GM10847 (cell line): Measurements from ENCODE around the gene PDIA6.

ENCODE experiments used
- POLR2A ChIP-seq: IDR thresholded peaks from 2 replicates; pipeline ENCODE4 v1.6.1; 2011; ENCODE audit not compliant: insufficient read length; ENCODE audit errors: extremely low read depth

Gene PDIA6

DNA sequence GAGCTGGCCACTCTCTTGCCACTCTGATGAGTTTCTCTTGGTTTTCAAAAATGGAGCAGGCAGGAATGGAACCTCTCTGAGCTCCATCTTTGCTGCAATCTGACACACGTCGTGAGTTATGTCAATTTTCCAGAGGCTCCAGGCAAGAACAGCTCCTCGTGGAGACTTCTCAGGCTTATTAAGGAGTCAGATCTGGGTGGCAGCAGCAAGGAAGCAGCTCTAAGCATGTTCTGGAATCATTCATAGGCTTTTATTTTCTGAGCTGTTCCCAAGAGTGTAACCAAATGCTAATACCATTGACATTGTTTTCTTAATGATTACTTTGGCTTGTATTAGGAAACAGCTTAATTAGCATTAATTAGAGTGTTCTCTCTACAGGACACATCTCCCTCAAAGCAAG lies 26.1 kb upstream of the PDIA6 start:
- TF ChIP-seq POLR2A = no peak

DNA sequence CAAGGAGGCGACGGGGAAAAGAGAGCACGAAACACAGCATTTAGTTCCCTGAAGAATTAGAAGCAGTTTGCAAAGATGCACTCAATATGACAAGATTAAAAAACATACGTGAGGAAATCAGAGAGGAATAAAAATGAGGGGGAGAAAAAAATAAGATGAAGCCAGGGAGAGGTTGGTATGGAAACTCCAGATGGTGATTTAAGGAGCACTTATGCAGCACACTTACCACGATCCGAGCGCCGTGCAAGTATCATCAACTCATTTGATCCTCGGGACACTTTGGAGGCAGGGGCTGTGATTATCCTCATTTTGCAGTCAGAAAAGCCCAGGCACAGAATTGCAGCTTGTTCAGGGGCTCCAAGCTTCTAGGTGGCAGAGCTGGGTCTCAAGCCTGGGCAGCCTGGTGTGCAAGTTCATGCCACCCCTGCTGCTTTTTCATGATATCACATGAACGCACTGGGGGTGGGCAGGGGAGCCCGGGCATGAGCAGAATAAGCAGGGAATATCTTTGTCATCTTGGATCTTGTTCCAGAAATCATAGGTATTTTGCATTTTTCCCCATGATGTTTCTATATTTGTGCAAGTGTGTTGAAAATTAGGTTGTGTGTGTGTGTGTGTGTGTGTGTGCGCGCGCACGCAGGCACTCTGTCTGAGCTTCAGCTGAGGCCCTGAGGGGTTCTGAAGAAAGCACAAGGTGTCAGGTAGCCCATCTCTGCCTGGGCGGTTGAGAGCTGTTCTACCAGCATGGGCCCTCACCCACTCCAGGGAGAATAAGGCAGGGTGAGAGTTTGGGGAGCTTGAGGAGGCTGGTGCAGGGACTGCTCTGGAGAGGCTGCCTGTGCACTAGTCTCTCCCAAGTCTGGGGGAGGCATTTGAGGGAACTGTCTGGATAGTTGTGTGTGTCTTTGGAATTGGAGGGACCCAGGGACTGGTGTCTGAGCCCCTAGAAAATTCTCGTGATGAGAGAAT lies 25.0 kb upstream of the PDIA6 start:
- no peak for TF ChIP-seq POLR2A

DNA sequence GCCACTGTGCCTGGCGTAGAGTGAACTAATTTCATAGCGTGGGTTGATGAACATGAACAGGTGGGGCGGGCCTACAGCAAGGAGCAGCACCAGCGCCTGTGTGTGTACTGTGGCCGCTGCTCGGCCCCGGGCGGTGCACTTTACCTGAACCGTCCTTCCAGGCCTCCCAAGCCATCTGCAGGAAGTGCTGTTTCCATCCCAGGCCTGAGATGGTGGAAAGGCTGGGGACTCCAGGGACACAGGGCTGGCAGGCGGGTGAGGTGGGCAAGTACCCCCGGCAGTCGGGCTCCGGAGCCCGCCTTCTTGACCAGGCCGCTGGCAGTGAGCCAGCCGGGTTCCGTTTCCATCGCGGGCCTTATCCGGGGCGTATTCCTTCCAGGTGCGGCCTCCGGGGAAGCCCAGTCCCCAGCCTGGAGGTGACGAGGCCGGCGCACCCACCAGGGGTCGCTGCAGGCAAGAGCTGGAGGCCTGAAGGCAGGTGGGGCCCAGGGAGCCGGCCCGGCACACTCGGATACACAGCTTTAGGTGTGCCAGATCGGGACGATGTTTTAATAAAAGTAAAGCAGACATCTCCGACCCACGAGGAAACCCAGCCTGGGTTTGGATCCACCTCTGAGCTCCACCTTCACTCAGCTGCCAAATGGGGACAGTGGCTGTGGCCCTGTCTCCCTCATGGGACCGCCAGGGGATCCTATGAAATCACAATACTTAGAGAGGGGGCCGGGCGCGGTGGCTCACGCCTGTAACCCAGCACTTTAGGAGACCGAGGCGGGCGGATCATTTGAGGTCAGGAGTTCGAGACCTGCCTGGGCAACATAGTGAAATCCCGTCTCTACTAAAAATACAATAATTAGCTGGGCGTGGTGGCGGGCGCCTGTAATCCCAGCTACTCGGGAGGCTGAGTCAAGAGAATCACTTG lies 22.7 kb upstream of the PDIA6 start:
- no peak for TF ChIP-seq POLR2A

DNA sequence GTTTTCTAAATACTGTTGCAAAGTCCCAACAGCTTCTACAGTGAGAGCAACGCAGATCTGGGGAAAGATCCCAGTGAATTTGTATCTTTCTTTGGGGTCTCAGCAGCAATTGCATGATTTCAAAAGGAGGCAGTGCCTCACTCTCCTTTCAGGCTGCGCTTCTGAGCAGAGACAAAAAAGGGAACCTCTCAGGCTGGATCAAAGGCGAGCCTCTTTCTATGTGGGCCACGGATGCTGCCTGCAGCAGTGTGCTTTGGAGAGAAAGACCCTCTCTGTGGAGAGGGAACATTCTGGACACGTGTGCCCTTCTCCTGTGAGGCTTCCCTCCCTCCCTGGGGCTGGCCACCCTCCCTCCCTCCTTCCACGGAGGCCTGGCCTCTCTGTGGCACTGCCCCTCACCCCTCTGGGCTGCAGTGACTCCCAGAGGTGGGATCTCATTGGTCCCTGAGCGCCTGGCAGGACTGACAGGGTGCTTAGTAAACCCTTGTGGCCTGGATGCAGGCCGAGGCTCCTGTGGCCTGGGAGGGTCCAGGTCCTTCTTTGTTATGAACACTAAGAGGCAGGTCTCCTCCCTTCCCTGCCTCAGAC lies 21.6 kb upstream of the PDIA6 start:
- TF ChIP-seq POLR2A = no peak

DNA sequence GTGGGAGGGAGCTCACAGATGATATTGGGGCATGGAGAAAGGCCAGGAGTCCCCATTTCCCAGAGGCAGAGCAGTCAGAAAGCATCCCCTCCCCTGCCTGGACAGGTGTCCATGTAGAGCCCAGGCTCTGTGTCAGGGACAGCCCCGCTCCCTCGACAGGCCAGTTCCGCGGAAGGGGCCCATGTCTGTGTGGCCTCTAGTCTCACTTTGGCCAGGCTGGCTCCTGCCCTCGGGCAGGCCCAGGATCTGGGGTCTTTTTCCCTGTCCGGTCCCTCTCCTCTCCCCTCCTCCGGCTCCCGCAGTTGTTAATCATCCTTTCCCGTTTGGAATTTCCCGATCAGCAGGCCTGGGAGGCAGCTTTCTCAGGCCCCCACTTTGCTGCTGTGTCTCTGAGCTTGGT lies 20.4 kb upstream of the PDIA6 start:
- no peak for TF ChIP-seq POLR2A

DNA sequence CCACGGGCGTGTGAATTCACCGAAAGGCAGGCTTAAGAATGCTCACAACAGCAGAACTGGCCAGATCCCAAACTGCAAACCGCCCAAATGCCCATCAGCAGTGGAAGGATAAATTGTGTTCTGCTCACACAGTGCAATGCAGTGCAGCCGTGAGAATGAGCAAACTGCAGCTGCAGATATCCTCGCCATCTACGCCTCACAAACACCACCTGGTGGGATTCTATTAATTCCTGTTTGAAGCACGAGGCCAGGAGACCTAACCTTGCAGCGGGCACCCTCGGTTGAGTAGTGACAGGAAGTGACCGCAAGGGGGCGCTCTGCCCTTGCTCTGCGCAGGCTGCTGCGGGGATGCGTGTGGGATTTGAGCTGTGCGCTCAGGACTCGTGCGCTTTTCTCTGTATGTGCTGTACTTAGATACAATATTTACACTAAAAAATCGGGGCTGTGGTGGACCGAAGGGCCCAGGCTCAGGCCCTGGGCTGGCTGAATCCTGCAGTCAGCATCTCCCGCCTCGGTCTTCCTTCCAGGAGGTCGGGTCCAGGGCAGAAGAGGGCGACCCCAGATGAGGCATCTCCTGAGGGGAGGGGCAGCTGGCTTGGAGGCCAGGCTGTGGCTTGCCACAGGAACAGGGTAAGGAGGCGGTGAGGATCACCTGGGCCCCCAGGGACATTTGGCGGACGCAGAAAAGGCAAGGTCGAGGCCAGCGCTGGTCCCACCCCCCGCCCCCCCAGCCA lies 19.8 kb upstream of the PDIA6 start:
- TF ChIP-seq POLR2A = no peak

DNA sequence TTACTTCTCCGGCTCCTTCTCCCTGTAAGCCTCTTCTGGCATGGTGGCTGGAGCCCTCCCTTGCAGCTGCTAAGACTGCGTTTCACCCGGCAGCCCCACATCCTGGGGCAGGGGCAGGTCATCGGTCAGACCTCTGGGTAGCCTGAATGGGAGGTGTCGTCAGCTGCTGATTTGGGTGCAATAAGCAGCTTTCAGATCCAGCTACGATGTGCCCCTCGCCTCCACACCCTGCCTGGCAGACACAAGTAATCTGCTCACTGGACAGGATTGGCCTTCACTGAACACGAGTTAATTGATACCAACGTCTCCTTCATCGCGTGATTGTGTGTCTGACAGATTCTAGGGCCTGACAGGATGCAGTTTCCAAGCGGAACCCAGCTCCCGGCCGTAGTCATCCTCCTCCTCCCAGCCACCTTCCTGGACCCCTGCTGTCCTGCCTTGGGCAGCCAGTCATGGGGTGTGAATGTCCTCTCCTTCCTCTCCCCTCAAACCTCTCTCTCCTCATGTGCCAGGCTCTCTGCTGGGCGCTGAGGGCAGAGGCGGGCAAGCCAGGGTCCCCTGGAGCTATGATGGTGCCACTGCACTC lies 18.9 kb upstream of the PDIA6 start:
- TF ChIP-seq POLR2A = no peak

DNA sequence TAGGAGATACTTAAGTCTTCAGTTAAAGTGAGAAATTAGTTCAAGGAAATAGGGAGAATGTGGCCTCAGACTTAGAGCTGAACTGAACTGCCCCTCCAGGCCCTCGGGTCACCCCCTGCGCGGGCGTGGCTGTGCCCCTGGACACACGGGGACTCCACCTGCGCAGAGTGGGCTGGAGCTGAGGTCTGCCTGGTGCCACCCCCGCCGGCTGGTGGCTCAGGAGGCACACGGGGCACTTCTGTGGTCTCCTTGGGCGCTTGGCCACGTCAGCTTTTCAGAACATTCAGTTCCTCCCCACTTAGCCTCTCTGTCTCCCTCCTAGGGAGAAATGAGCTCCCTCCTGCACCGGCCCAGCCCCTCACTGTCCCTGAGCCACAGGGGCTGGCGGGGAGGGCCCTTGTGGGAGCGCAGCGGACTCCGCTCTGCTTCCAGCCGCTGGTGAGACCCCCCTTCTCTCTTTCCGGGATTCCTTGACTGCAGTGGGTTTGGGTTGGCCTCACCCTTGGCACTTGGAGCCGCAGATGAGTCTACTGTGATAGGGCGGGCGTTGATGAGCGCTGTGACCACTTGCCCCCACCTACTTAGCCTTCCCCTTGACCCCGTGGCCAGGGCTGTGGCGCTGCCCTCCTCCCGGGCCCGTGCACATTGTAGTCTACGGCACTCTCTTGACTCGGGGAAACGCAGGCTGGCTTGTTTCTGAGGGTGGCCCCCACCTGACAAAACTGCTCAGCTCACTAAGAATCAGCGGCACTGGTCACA lies 18.2 kb upstream of the PDIA6 start:
- no peak for TF ChIP-seq POLR2A

DNA sequence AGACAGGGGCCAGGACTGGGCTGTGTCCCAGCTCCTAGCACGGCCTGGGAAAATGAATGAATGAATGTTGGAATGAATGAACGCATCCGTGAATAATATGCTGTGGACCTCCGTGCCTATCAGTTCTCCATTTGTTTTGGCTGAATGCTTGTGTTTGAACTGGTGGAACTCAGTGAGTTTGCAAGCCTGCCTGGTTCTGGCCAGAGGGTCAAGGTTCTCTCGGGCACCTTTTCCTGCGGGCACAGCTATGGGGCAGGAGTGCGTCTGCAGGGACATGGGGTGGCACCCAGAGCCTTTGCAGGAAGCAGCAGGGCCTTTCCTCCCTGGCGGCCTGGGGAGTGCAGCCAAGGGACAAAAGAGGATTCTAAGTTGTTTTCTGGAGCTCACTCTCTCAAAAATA lies 17.6 kb upstream of the PDIA6 start:
- no peak for TF ChIP-seq POLR2A

DNA sequence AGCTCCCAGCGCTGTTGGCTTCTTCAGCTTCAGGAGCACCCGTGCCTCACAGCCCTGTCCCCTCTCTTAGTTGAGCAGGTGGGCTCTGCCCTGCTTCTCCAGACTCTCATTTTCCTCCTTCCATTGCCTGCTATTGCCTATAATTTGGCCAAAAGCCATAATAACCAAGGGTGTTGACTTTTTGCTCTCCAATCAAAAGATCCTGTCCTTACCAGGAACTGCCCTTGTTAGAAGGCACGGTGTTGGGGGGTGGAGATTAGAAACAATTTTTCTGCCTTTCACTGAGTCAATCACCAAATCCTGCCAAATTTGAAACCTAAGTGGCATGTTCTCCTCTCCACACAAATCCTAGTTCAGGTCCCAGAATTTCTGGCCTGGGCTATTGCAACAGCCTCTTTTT lies 16.7 kb upstream of the PDIA6 start:
- TF ChIP-seq POLR2A = no peak

DNA sequence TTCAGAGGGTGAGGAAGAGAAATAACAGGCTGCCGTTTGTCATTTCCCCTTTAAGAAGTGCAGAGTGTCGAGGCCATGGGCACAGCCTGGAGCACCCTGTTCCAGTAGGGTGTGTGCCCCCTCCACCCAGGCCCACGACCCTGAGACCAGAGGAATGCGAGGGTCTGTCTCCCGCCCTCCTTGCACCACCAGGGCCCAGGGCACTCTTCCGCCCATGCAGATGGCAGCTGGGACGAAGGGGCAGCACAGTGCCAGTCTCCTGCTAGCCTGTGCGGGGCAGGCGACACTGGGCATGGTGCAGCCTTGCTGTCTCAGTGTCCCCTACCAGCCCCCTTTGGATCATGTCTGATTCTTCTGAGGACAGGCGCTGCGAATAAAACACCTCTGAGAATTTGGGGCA lies 15.8 kb upstream of the PDIA6 start:
- TF ChIP-seq POLR2A = no peak

DNA sequence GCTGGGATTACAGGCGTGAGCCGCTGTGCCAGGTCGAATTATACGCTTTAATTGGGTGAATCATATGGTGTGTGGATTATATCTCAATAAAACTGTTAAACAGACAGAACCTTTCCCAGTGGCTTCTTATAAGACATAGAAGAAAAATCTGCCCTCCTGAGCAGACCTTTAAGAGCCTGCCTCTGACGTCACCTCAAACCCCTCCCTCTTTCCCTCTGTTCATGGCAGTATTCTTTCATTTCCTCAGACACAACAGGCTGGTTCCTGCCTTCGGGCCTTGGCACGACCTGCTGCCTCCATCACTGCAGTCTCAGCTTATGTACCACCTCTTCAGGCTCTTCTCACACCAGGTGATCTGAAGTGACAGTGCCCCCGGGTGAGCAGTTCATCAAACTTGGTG lies 14.0 kb upstream of the PDIA6 start:
- TF ChIP-seq POLR2A = no peak

DNA sequence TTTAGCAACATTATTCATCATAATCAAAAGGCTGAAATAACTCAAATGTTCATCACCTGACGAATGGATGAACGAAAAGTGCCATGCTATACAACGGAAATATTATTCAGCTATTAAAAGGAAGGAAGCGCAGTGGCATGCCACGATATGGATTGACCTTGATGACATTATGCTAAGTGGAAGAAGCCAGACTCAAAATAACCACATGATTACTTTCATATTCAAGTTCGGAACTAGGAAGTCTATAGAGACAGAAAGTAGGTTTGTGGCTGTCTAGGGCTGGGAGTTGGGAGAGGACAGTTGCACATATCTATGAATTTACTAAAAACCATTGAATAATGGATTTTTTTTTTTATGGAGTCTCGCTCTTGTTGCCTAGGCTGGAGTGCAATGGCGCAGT lies 13.4 kb upstream of the PDIA6 start:
- no peak for TF ChIP-seq POLR2A

DNA sequence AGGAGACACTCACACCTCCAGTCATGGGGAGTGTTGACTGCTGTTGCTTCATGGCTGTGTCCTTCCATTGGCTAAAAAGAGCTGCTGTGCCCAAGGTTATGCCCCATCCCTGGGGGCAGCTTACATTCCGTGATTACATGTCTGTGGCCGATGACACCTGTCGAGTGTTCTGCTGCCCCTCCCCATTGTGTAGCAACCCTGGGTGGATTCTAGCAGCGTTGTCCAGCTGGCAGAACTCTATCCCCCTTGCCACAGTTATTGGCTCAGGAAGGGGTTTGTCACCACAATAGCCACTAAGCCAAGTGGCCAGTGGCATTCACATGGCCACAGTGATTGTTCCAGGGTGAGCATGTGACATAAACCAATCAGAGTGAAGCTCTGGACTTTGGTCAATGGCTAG lies 11.6 kb upstream of the PDIA6 start:
- no peak for TF ChIP-seq POLR2A
